Glutamatergic neuron (in vitro differentiated cells): Measurements from ENCODE around the gene TSHZ2. TPM values are rescaled to one million over a fixed set of nuclear protein-coding genes. Genes with fewer than 3 reads are reported as not detected.

Experiments used
- DNase-seq: peaks from one replicate; pipeline ENCODE4 v3.0.0; 2022
- H3K27ac Mint-ChIP-seq: one replicate; pipeline ENCODE4 v1.8.0; 2020; ENCODE audit warnings: mild to moderate bottlenecking, mixed read lengths, inconsistent platforms; ENCODE audit not compliant: unreplicated experiment
- H3K27me3 Mint-ChIP-seq: one replicate; pipeline ENCODE4 v1.8.0; 2020; ENCODE audit warnings: mild to moderate bottlenecking, moderate library complexity, mixed read lengths, inconsistent platforms; ENCODE audit not compliant: unreplicated experiment
- H3K36me3 Mint-ChIP-seq: one replicate; pipeline ENCODE4 v1.8.0; 2020; ENCODE audit warnings: mild to moderate bottlenecking, mixed read lengths, inconsistent platforms; ENCODE audit not compliant: unreplicated experiment
- H3K4me1 Mint-ChIP-seq: one replicate; pipeline ENCODE4 v1.8.0; 2020; ENCODE audit warnings: mild to moderate bottlenecking, low read depth, mixed read lengths, inconsistent platforms; ENCODE audit not compliant: unreplicated experiment
- H3K4me3 Mint-ChIP-seq: one replicate; pipeline ENCODE4 v1.8.0; 2020; ENCODE audit warnings: mild to moderate bottlenecking, mixed read lengths, inconsistent platforms; ENCODE audit not compliant: unreplicated experiment
- H3K9me3 Mint-ChIP-seq: one replicate; pipeline ENCODE4 v1.8.0; 2020; ENCODE audit warnings: mild to moderate bottlenecking, moderate library complexity, mixed read lengths, inconsistent platforms; ENCODE audit not compliant: unreplicated experiment
- CTCF ChIP-seq: fragments of 200-600 bp; sonication (generic); IDR thresholded peaks from one replicate; pipeline ENCODE4 v1.5.0; 2021; ENCODE audit not compliant: partially characterized antibody, unreplicated experiment
- total RNA-seq: library from RNA; stranded (reverse); fragmentation: NEBNext Ultra II Directional; extraction: Animal tissue kit (Norgen Biotek cat#: 25700); gene quantifications from one replicate; pipeline ENCODE4 v1.2.1, GENCODE V29; 2021; ENCODE audit not compliant: unreplicated experiment

Gene TSHZ2
- total RNA-seq, 1 donor from 2014 or later: 10.0 TPM

- H3K27me3 Mint-ChIP-seq: peaks cover 2% of the 10 kb centered on the region
- no peak for DNase-seq
- no peak for TF ChIP-seq CTCF
- H3K4me3 Mint-ChIP-seq: no peak overlapping the region
- no peaks in the 10 kb centered on the region for H3K9me3 Mint-ChIP-seq
- peaks cover 13% of the 10 kb centered on the region for H3K4me1 Mint-ChIP-seq
- no peaks in the 10 kb centered on the region for H3K36me3 Mint-ChIP-seq
- no peak overlapping the region for H3K27ac Mint-ChIP-seq
These were observed 101.7 kb downstream of the TSHZ2 start for GRCh38 chr20:53073636-53074415.

GRCh38 chr20:53074811-53075314 is 102.7 kb downstream of the TSHZ2 start:
- Mint-ChIP-seq H3K9me3 (no peaks in the 10 kb centered on the region), H3K27me3 (no peaks in the 10 kb centered on the region), H3K4me3 (no peak overlapping the region), H3K27ac (no peak overlapping the region), H3K4me1 (peaks cover 7% of the 10 kb centered on the region), H3K36me3 (no peaks in the 10 kb centered on the region)
- no peak for DNase-seq
- TF ChIP-seq CTCF: no peak

- no peak for TF ChIP-seq CTCF
- Mint-ChIP-seq H3K9me3 (no peaks in the 10 kb centered on the region), H3K4me3 (no peak overlapping the region), H3K36me3 (no peaks in the 10 kb centered on the region), H3K4me1 (no peaks in the 10 kb centered on the region), H3K27ac (no peak overlapping the region), H3K27me3 (peaks cover 2% of the 10 kb centered on the region)
- no peak for DNase-seq
These were observed 104.5 kb downstream of the TSHZ2 start for GRCh38 chr20:53076668-53077067.

GRCh38 chr20:53077373-53078205 is 105.4 kb downstream of the TSHZ2 start:
- Mint-ChIP-seq H3K27me3 (peaks cover 2% of the 10 kb centered on the region), H3K4me3 (no peak overlapping the region), H3K9me3 (no peaks in the 10 kb centered on the region), H3K36me3 (no peaks in the 10 kb centered on the region), H3K4me1 (no peaks in the 10 kb centered on the region), H3K27ac (no peak overlapping the region)
- no peak for DNase-seq
- no peak for TF ChIP-seq CTCF

- no peak for DNase-seq
- H3K9me3 Mint-ChIP-seq: no peaks in the 10 kb centered on the region
- TF ChIP-seq CTCF: no peak
- no peaks in the 10 kb centered on the region for H3K4me1 Mint-ChIP-seq
- no peak overlapping the region for H3K27ac Mint-ChIP-seq
- H3K27me3 Mint-ChIP-seq: peaks cover 2% of the 10 kb centered on the region
- H3K36me3 Mint-ChIP-seq: no peaks in the 10 kb centered on the region
- H3K4me3 Mint-ChIP-seq: no peak overlapping the region
These were observed 106.6 kb downstream of the TSHZ2 start for GRCh38 chr20:53078761-53079160.
